Type B pancreatic cell (in vitro differentiated cells): Measurements from ENCODE around the gene ACVR2A. TPM values are rescaled to one million over a fixed set of nuclear protein-coding genes. Genes with fewer than 3 reads are reported as not detected.

Experiments used
- DNase-seq: peaks from one replicate; pipeline ENCODE4 v3.0.0; 2021; ENCODE audit warnings: mixed read lengths; ENCODE audit not compliant: unreplicated experiment; ENCODE audit errors: extremely low spot score
- H3K27ac Mint-ChIP-seq: 2 replicates; pipeline ENCODE4 v1.8.0; 2021; ENCODE audit warnings: mild to moderate bottlenecking, mixed read lengths
- H3K27me3 Mint-ChIP-seq: 2 replicates; pipeline ENCODE4 v1.8.0; 2021; ENCODE audit warnings: mixed read lengths
- H3K36me3 Mint-ChIP-seq: 2 replicates; pipeline ENCODE4 v1.8.0; 2021; ENCODE audit warnings: mixed read lengths
- H3K4me1 Mint-ChIP-seq: one replicate; pipeline ENCODE4 v1.8.0; 2021; ENCODE audit warnings: mixed read lengths; ENCODE audit not compliant: unreplicated experiment
- H3K4me3 Mint-ChIP-seq: 2 replicates; pipeline ENCODE4 v1.8.0; 2021; ENCODE audit warnings: mild to moderate bottlenecking, mixed read lengths
- H3K9me3 Mint-ChIP-seq: 2 replicates; pipeline ENCODE4 v1.8.0; 2021; ENCODE audit warnings: mixed read lengths
- CTCF ChIP-seq: fragments of 200-600 bp; sonication (generic); conservative IDR thresholded peaks from 2 replicates; pipeline ENCODE4 v1.5.0; 2021; ENCODE audit warnings: antibody characterized with exemption, mild to moderate bottlenecking
- total RNA-seq: library from RNA; stranded (reverse); gene quantifications from 2 replicates; pipeline ENCODE4 v1.2.1, GENCODE V29; 2021; ENCODE audit warnings: low replicate concordance

The ACVR2A gene
- total RNA-seq, 1 donor from 2014 or later, result 31.9 TPM

GRCh38 chr2:147913701-147914480 is 69.1 kb downstream of the ACVR2A start:
- Mint-ChIP-seq H3K36me3 (peaks cover 14% of the 10 kb centered on the region), H3K27ac (no peak overlapping the region), H3K4me1 (peaks cover 14% of the 10 kb centered on the region), H3K27me3 (no peaks in the 10 kb centered on the region), H3K9me3 (no peaks in the 10 kb centered on the region), H3K4me3 (no peak overlapping the region)
- no peak for TF ChIP-seq CTCF
- no peak for DNase-seq

GRCh38 chr2:147916067-147916466 is 71.2 kb downstream of the ACVR2A start:
- Mint-ChIP-seq H3K27me3 (no peaks in the 10 kb centered on the region), H3K27ac (no peak overlapping the region), H3K4me1 (peaks cover 2% of the 10 kb centered on the region), H3K9me3 (no peaks in the 10 kb centered on the region), H3K36me3 (peaks cover 25% of the 10 kb centered on the region), H3K4me3 (no peak overlapping the region)
- DNase-seq, result no peak
- TF ChIP-seq CTCF, result no peak

- TF ChIP-seq CTCF, result no peak
- H3K27ac Mint-ChIP-seq, result no peak overlapping the region
These were observed 71.9 kb downstream of the ACVR2A start for GRCh38 chr2:147916723-147917122.

GRCh38 chr2:147917161-147917560 is 72.3 kb downstream of the ACVR2A start:
- H3K36me3 Mint-ChIP-seq, result peaks cover 29% of the 10 kb centered on the region
- H3K9me3 Mint-ChIP-seq, result no peaks in the 10 kb centered on the region
- no peak overlapping the region for H3K4me3 Mint-ChIP-seq
- H3K27ac Mint-ChIP-seq, result no peak overlapping the region
- no peaks in the 10 kb centered on the region for H3K27me3 Mint-ChIP-seq
- TF ChIP-seq CTCF, result no peak
- no peaks in the 10 kb centered on the region for H3K4me1 Mint-ChIP-seq
- no peak for DNase-seq

More at GRCh38 chr2:147916723-147917122, 71.9 kb downstream of the ACVR2A start:
- Mint-ChIP-seq H3K4me3 (no peak overlapping the region), H3K4me1 (no peaks in the 10 kb centered on the region), H3K27me3 (no peaks in the 10 kb centered on the region), H3K9me3 (no peaks in the 10 kb centered on the region), H3K36me3 (peaks cover 29% of the 10 kb centered on the region)
- DNase-seq, result no peak

GRCh38 chr2:147923846-147924245 is 79.0 kb downstream of the ACVR2A start:
- Mint-ChIP-seq H3K27ac (no peak overlapping the region), H3K9me3 (no peaks in the 10 kb centered on the region), H3K4me1 (peaks cover 9% of the 10 kb centered on the region), H3K4me3 (no peak overlapping the region), H3K27me3 (no peaks in the 10 kb centered on the region), H3K36me3 (peaks cover 33% of the 10 kb centered on the region)
- TF ChIP-seq CTCF, result no peak
- no peak for DNase-seq
